Measurements from ENCODE around the gene TOB1.

TOB1 gene

GRCh38 chr17:50835301-50836234, 30.6 kb downstream of the TOB1 start, which contains the start of gene WFIKKN2:
WFIKKN2 (plus strand) TSS chr17:50835586; CDS start chr17:50835938, 352 bp downstream.
- no peak for DNase-seq (ENCODE audit: extremely low read depth, low read depth)
- no peak for TF ChIP-seq CTCF (IDR thresholded peaks at IDR 0.05; ENCODE audit: low read depth, low read length, missing control alignments)
- no peak within 1 kb of the TSS for H3K4me3 ChIP-seq (replicated peaks; ENCODE audit: low read depth, low read length)

- no peak for DNase-seq (ENCODE audit: extremely low read depth, low read depth)
- no peak for TF ChIP-seq CTCF (IDR thresholded peaks at IDR 0.05; ENCODE audit: low read depth, low read length, missing control alignments)
- no peak overlapping the region for H3K4me3 ChIP-seq (replicated peaks; ENCODE audit: low read depth, low read length)
These were observed 31.5 kb downstream of the TOB1 start for GRCh38 chr17:50834429-50835300.

DNA sequence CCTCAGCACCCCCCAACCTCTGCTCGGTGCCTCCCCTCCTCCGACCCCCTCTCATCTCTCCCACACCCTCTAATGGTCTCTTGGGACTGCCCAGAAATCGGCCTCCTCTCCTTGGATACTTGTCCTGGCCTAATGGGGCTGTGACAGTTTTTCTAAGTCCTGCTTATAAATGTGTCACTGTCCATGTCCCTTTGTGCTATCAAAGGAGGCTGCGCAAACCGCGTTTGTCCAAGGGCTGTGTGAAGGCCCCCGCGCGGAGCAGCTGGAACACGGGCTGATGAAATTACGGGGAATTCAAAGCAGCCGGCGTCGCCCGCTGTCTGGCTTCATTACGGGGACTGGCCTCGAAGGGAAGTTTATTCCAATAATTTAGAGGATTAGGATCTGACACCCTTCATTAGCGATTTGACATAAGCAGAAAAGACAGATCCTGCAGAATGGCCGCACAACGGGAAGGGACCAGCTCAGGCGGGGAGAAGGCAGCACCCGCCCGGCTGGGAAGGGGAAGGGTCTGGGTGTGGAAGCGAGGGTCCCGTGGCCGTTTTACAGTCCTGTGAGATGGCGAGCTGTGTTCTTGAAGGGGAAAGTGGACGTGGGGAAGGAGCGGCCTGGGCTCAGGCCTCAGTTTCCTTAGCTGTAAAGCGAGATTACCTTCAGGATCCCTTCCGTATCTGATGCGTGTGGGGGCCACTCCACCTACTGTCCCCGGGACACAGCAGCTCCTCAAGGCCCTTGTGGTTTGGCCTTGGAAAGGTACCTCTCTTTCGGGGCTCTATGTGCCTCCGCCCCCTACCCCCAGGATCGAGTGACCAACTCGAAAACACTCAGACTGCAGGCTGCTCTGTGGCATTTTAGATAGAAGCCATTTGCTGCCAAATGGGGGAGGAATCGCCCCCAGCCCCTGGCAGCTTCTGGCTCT, 32.4 kb downstream of the TOB1 start:
- no peak overlapping the region for H3K4me3 ChIP-seq (replicated peaks; ENCODE audit: low read depth, low read length)
- no peak for TF ChIP-seq CTCF (IDR thresholded peaks at IDR 0.05; ENCODE audit: low read depth, low read length, missing control alignments)
- no peak for DNase-seq (ENCODE audit: extremely low read depth, low read depth)

DNA sequence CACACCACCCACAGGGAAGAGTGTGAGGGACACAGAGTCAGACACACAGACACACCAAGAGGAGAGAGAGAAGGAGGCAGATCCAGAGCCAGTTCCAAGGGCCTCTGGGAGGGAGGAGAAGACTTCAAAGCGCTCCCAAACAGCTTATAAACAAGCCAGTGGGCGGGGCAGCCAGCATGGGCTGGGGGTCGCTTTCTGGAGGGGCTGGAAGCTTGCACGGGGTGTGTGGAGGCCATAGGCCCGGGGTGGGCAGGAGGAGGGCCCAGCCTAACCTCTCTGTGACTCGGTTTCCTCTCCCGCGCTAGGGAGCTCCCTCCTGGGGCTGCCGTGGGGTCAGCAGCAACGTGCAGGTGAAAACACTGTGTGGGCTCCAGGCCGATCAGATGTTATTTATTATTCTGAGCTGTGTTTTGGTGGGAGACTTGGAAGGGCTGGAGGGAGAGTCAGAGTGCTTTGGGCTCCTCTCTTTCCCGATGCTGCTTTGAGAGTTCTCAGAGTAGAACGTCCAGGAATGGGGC, 33.2 kb downstream of the TOB1 start:
- no peak for DNase-seq (ENCODE audit: extremely low read depth, low read depth)
- no peak for TF ChIP-seq CTCF (IDR thresholded peaks at IDR 0.05; ENCODE audit: low read depth, low read length, missing control alignments)

GRCh38 chr17:50832267-50832863, 33.8 kb downstream of the TOB1 start:
- TF ChIP-seq CTCF (IDR thresholded peaks at IDR 0.05; ENCODE audit: low read depth, low read length, missing control alignments), result no peak
- DNase-seq (ENCODE audit: extremely low read depth, low read depth), result no peak
- H3K4me3 ChIP-seq (replicated peaks; ENCODE audit: low read depth, low read length), result no peak overlapping the region

More for the DNA sequence above, 33.2 kb downstream of the TOB1 start:
- H3K4me3 ChIP-seq (replicated peaks; ENCODE audit: low read depth, low read length), result no peak overlapping the region
